ENCODE results near the gene MPEG1.

MPEG1 gene

GRCh38 chr11:59180168-59180776, 32.5 kb downstream of the MPEG1 start:
- CTCF ChIA-PET: interaction anchor here (0.5 to 18.9 kb wide), 5 partner anchors 9 to 46 kb away, joined by 3 to 450 read pairs (median 6); partner anchors contain the start of genes DTX4 and MPEG1
- no peak for TF ChIP-seq CTCF (IDR thresholded peaks at IDR 0.05; ENCODE audit: insufficient read depth, low read length, missing control alignments)
- no peak for DNase-seq (ENCODE audit: low read depth, low spot score)
- POLR2A ChIA-PET: interaction anchor here (0.6 kb wide), 1 partner anchor 681 kb away, joined by 3 read pairs; no protein-coding TSS in a partner anchor
- H3K4me3 ChIP-seq (ENCODE audit: low read depth, low read length): no peak overlapping the region

- TF ChIP-seq CTCF (IDR thresholded peaks at IDR 0.05; ENCODE audit: insufficient read depth, low read length, missing control alignments): no peak
- POLR2A ChIA-PET: no interaction called here
- no peak for DNase-seq (ENCODE audit: low read depth, low spot score)
- CTCF ChIA-PET: interaction anchor here (1.3 to 18.9 kb wide), 3 partner anchors 7 to 27 kb away, joined by 3 to 450 read pairs (median 75); partner anchors contain the start of gene MPEG1
- no peak overlapping the region for H3K4me3 ChIP-seq (ENCODE audit: low read depth, low read length)
Measured at GRCh38 chr11:59179121-59179520, 33.6 kb downstream of the MPEG1 start.

- no peak for TF ChIP-seq CTCF (IDR thresholded peaks at IDR 0.05; ENCODE audit: insufficient read depth, low read length, missing control alignments)
- ChIA-PET POLR2A (no interaction called here), CTCF (interaction anchor here (1.3 to 18.9 kb wide), 4 partner anchors 8 to 28 kb away, joined by 3 to 450 read pairs (median 41); partner anchors contain the start of gene MPEG1)
- H3K4me3 ChIP-seq (ENCODE audit: low read depth, low read length): no peak overlapping the region
- no peak for DNase-seq (ENCODE audit: low read depth, low spot score)
Measured at GRCh38 chr11:59178402-59178801, 34.3 kb downstream of the MPEG1 start.

GRCh38 chr11:59176330-59176729, 36.4 kb downstream of the MPEG1 start:
- no peak for DNase-seq (ENCODE audit: low read depth, low spot score)
- no peak for TF ChIP-seq CTCF (IDR thresholded peaks at IDR 0.05; ENCODE audit: insufficient read depth, low read length, missing control alignments)
- H3K4me3 ChIP-seq (ENCODE audit: low read depth, low read length): no peak overlapping the region
- ChIA-PET POLR2A (no interaction called here), CTCF (interaction anchor here (1.0 to 18.9 kb wide), 5 partner anchors 10 to 30 kb away, joined by 5 to 450 read pairs (median 69); partner anchors contain the start of gene MPEG1)

- TF ChIP-seq CTCF (IDR thresholded peaks at IDR 0.05; ENCODE audit: insufficient read depth, low read length, missing control alignments): no peak
- ChIA-PET CTCF (interaction anchor here (1.3 to 18.9 kb wide), 6 partner anchors 11 to 255 kb away, joined by 4 to 450 read pairs (median 56); partner anchors contain the start of gene MPEG1), POLR2A (interaction anchor here (0.7 kb wide), 1 partner anchor 23 kb away, joined by 5 read pairs; no protein-coding TSS in a partner anchor)
- no peak overlapping the region for H3K4me3 ChIP-seq (ENCODE audit: low read depth, low read length)
- DNase-seq (ENCODE audit: low read depth, low spot score): no peak
Measured at GRCh38 chr11:59175091-59175501, 37.6 kb downstream of the MPEG1 start.

- no peak for DNase-seq (ENCODE audit: low read depth, low spot score)
- no peak for TF ChIP-seq CTCF (IDR thresholded peaks at IDR 0.05; ENCODE audit: insufficient read depth, low read length, missing control alignments)
- no peak overlapping the region for H3K4me3 ChIP-seq (ENCODE audit: low read depth, low read length)
- POLR2A ChIA-PET: interaction anchor here (0.7 to 0.9 kb wide), 2 partner anchors 14 to 24 kb away, joined by 3 to 5 read pairs; no protein-coding TSS in a partner anchor
- CTCF ChIA-PET: interaction anchor here (1.3 to 18.9 kb wide), 6 partner anchors 10 to 255 kb away, joined by 4 to 450 read pairs (median 56); partner anchors contain the start of gene MPEG1
Measured at GRCh38 chr11:59174664-59175033, 38.1 kb downstream of the MPEG1 start.
